Stimulated activated CD8-positive, alpha-beta memory T cell treated with anti-CD3 and anti-CD28 coated beads, Interleukin-15, amount 100 ng/mL, for 24 hours (primary cell): ENCODE measurements around the gene APIP.
"Not testable (repeated sequence)": the region's sequence is repeated elsewhere in the genome, so short reads cannot be mapped to it uniquely, and the experiment has no call there.

Experiments
- DNase-seq: peaks from one replicate; pipeline ENCODE4 v3.0.0-alpha.2; 2020; ENCODE audit warnings: low read depth

Gene APIP

GRCh38 chr11:34926101-34926830, 10.1 kb upstream of the APIP start:
- no peak for DNase-seq

GRCh38 chr11:34924714-34925113, 8.5 kb upstream of the APIP start:
- no peak for DNase-seq

GRCh38 chr11:34921156-34921555, 5.0 kb upstream of the APIP start:
- DNase-seq: no peak

DNA sequence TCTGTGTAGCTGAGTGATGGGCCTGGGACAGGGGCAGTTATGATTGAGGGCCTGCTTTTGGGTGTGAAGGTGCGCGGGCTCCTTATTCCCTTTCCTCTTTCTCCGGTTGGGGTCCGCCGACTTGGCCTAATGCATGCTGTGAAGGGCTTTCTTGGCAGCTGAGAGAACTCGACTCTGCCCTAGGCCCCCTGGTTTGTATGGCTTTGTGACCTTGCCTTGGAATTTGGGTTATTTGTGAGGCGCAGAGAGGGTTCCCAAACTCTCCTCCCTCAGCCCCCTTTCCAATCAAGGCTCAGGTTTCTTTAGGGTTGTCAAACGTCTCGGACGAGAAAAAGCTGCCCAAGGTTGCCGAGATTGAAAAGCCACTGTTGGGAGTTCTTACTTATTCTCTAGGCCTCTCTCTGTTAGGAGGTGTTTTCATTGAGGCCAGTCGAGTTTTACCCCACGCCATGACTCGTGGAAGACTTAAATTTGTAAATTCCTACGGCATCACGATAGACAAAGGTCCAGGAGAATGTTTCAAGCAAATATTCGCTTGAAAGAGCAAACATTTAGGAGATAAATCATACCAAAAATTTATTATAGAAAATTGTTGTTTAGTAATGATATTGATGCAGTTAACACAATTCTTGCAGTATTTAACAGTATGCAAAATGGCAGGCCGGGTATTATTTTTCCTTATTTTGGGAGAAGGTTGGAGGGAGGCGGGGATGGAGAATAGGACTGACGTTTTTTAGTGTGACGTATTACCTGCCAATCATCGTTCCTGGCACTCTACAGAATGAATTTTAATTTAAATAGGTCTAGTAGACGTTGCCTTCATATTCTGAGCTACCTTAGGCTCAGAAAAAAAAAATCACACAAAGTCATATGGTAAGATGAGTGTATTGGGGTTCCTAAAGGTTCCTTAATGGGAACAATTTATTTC, 928 bp upstream of the APIP start:
- DNase-seq: no peak

DNA sequence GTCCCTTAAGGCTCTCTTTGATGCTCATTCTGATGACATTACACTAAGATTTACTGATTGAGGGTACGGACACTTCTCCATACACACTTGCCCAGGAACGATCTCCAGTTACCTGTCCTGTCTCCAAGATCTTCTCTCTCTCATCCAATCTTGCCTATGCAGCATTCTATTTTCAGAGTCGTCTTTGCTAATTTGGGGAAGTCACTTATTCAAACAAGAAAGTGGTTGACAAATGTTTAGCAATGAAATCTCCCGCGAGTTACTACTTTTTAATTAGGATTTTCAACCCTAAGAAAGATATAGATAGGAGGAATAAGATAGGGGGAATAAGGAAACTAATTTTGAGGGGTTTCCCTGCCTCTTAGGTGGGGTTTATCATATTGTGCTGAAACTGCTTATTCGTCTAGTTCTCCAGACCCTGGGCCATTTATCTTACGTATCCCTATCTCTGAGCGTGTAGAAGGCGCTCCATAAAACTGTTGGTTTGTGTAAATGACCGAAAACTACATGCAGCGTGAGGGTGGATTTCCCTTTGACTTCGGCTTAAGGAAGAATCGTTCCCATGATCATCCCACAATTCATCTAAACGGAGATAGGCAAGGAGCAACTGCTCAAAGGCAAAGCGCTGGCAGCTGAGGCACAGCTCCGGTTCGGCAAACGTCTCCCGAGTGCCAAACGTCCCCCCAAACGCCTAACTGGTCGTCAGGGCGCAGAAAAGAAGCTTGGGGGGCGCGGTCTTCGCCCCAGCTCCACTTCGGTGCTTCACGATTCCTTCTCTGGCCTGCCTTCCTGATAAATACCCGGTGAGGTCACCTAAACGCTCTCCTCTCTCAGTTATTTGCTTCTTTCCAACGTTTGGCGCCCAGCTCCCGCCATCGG, 804 bp downstream of the APIP start:
- DNase-seq: no peak

GRCh38 chr11:34913556-34913955, 2.6 kb downstream of the APIP start:
- not testable (repeated sequence) for DNase-seq

DNA sequence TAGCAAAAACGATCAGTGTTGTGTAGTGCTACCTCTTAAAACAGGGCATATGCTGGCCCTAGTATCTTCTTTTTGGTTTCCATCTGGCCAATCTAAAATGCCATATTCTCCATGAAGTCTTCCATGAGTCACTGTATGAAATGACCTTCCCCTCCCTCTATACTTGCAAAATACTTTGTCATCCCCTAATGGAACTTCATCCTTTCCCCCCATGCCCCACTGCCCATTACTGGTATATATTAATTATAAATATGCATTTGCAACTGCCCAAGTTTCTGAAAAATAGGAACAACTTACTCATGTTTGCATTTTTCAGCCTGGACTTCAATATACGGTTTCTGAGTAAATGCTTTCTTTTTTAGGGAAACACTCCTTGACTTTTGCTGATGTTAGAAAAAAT, 4.5 kb downstream of the APIP start:
- DNase-seq: no peak

GRCh38 chr11:34910817-34911216, 5.4 kb downstream of the APIP start:
- DNase-seq: no peak

- no peak for DNase-seq
Observed at GRCh38 chr11:34909955-34910354, 6.2 kb downstream of the APIP start.

GRCh38 chr11:34909415-34909814, 6.8 kb downstream of the APIP start:
- no peak for DNase-seq

GRCh38 chr11:34907934-34908593, 8.1 kb downstream of the APIP start:
- DNase-seq: no peak

DNA sequence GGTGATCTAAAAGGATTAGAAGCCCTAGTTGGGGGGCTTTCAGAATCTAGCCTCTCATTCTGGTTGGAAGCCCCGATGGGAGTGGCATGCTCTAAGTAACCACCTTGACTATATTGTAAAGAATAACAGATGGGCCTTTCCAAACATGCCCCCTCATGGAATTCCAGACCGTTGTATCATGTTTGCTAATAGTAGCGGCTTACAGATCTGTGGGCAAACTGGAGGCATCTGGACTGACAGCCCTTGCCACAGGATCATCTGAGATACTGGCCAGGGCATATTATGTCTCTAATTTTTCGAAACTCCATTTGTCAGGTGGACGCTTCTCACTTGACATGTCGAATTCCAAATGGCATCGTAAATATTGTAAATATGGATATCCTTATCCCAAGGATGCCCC, 10.5 kb downstream of the APIP start:
- no peak for DNase-seq

DNA sequence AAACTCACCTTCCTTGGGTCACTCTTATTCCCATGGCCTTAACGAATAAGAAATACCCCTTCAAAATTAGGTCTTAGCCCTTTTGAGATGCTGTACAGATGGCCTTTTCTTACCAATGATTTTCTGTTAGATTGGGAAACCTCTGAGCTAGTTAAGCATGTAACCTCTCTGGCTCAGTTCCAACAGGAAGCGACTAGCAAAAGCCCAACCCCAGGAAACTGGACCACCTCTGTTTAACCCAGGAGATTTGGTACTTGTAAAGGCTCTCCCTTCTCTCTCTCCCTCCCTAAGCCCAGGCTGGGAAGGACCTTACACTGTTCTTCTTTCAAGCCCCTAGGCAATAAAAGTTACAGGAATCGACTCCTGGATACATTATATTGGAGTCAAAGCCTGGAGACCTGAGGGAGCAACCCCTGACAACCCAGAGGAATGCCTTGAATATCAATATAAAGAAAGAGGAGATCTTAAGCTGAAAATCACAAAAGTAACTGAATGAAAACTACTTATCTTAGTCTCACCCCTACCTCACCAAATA, 11.7 kb downstream of the APIP start:
- DNase-seq: no peak

DNA sequence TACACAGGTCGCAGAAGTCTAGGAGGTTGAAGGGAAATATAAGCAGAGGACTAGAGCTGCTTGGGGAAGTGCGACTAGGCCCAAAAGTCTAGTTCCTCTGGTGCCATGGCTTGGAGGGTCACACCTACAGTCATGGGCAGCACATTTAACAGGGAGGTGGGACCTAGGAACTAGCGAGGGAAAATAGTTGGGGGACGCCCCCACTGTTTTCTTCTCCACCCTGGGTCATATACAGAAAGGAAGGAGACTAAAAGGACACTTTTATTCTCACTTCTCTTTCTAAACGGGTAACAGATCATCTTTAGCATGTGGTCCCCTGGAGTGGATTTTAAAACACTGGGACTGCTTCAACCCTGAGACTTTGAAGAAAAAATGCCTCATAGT, 16.6 kb downstream of the APIP start:
- no peak for DNase-seq

DNA sequence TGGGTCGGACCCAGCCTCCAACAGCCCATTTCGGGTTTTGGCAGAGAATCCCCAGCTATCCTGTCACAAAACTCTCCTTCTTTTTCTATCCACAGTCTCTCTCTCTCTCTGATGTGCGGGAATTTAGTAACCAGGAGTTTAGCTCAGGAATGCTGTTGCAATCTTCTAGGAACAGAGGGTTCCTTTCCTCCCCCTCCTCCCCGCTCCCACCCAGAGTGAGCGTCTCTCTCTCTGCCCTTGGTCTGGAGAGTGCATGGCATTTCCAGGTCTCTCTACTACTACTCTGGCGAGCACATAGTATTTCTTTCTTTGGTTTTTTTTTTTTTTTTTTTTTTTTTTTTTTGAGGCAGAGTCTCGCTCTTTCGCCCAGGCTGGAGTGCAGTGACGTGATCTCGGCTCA, 17.7 kb downstream of the APIP start:
- no peak for DNase-seq

GRCh38 chr11:34897171-34897870, 18.9 kb downstream of the APIP start:
- DNase-seq: no peak

- DNase-seq: not testable (repeated sequence)
Observed at GRCh38 chr11:34896191-34896590, 20.0 kb downstream of the APIP start.

GRCh38 chr11:34893416-34893815, 22.8 kb downstream of the APIP start:
- DNase-seq: no peak

GRCh38 chr11:34891611-34892010, 24.6 kb downstream of the APIP start:
- no peak for DNase-seq

DNA sequence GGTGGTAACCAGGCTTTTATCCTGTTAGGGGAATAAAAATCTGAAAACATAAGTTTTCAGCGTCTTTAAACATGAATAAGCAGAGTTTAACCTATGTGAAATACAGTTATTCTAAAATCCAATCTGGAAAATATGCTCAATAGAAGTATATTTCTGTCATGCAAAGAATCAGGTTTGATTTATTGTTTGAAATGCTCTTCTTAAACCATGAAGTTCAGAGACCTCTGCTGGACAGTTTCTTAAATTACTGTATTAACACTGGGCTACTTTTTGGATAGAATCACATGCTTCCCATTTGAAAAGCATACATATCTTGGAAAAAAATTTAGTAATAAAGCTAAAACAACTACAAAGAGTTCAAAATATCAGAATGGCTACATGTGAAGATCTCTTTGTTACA, 25.4 kb downstream of the APIP start:
- DNase-seq: no peak

- no peak for DNase-seq
Observed at GRCh38 chr11:34890089-34890488, 26.1 kb downstream of the APIP start.
